Ishikawa (cell line): ENCODE data around the gene ARID5A.

Experiments
- EGR1 ChIP-seq: IDR thresholded peaks from 2 replicates; pipeline ENCODE4 v1.6.1; 2012
- TEAD4 ChIP-seq: IDR thresholded peaks from 2 replicates; pipeline ENCODE4 v1.6.1; 2012

GRCh38 chr2:96587843-96588242 is 51.3 kb downstream of the ARID5A start:
- TF ChIP-seq TEAD4 (no peak), EGR1 (no peak)
